LNCAP (cell line): ENCODE measurements around the gene NDUFB10.

Experiments
- CTCF ChIP-seq: fragments of 450-650 bp; IDR thresholded peaks from 2 replicates; pipeline ENCODE4 v1.5.1; 2017; ENCODE audit warnings: mild to moderate bottlenecking

Gene NDUFB10

GRCh38 chr16:1976951-1977874 is 17.9 kb downstream of the NDUFB10 start:
- no peak for TF ChIP-seq CTCF

- TF ChIP-seq CTCF, result no peak
Measured at GRCh38 chr16:1977875-1978268, 18.5 kb downstream of the NDUFB10 start.

- no peak for TF ChIP-seq CTCF
Measured at GRCh38 chr16:1978476-1979120, 19.3 kb downstream of the NDUFB10 start.

GRCh38 chr16:1979271-1980029 is 20.1 kb downstream of the NDUFB10 start:
- TF ChIP-seq CTCF, result no peak

GRCh38 chr16:1980030-1980769 is 20.9 kb downstream of the NDUFB10 start:
- TF ChIP-seq CTCF, result no peak

GRCh38 chr16:1980770-1981087 is 21.4 kb downstream of the NDUFB10 start:
- TF ChIP-seq CTCF, result no peak

GRCh38 chr16:1981398-1981836 is 22.1 kb downstream of the NDUFB10 start, which contains the start of gene NOXO1:
Gene NOXO1, minus strand, starts transcription at chr16:1981469. Its CDS starts 290 bp downstream, at chr16:1981179.
- no peak for TF ChIP-seq CTCF
